ENCODE results near the gene PTCD2.

PTCD2 gene

DNA sequence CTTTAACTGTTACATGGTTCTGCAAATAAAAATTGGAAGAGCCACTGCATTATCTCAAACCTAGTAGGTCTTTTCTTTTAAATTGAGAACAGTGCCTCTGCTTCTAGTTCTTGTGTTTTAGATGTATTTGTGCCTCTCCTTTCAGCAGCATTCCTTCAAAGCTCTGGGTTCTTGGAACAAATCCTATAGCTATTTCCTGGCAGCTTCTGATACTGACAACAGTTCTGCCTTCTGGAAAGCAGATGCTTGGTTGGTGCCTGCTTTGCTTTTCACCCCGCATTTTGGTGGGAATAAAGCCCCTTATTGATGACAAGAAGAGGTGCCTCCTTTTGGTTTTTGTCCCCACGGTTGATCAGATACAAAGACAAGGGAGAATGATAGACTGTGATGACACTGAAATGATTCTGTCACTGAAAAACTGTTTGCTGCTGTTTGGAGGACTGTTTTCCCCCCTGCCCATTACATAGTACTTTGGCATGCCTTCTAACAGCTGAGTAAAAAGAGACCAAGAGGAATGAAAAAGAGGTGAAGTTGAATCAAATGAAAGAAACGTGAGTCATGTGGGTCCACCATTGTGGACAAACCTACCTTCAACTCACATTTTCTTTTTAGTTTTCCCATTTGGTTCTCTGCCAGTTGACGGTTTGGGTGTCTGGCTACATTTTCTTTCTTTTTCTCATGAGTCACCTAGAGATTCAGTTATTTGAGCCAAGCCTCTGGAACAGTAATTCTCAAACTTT lies 5.6 kb downstream of the PTCD2 start:
- H3K4me3 ChIP-seq (ENCODE audit: low read depth, low read length), result no peak overlapping the region
- TF ChIP-seq, protein P1, sequence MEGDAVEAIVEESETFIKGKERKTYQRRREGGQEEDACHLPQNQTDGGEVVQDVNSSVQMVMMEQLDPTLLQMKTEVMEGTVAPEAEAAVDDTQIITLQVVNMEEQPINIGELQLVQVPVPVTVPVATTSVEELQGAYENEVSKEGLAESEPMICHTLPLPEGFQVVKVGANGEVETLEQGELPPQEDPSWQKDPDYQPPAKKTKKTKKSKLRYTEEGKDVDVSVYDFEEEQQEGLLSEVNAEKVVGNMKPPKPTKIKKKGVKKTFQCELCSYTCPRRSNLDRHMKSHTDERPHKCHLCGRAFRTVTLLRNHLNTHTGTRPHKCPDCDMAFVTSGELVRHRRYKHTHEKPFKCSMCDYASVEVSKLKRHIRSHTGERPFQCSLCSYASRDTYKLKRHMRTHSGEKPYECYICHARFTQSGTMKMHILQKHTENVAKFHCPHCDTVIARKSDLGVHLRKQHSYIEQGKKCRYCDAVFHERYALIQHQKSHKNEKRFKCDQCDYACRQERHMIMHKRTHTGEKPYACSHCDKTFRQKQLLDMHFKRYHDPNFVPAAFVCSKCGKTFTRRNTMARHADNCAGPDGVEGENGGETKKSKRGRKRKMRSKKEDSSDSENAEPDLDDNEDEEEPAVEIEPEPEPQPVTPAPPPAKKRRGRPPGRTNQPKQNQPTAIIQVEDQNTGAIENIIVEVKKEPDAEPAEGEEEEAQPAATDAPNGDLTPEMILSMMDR (IDR thresholded peaks at IDR 0.05; ENCODE audit: borderline replicate concordance, insufficient read depth, low read depth, low read length), result no peak

DNA sequence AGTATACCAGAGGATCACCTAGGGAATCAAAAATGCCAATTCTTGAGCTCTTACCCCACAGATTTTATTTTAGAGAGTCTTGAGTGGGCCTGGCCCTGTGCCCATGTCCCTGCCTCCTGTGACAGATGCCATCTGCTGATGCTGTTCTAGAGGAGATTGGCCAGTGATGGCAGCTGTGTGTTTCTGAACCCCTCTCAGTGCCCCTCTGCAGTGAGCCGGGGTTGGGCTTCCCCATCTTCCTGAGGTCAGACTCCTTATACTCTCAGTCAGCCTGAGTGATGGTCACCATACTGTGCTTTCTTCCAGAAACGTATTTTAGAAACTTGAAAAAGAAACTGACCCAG lies 6.1 kb downstream of the PTCD2 start:
- H3K4me3 ChIP-seq (ENCODE audit: low read depth, low read length), result no peak overlapping the region

DNA sequence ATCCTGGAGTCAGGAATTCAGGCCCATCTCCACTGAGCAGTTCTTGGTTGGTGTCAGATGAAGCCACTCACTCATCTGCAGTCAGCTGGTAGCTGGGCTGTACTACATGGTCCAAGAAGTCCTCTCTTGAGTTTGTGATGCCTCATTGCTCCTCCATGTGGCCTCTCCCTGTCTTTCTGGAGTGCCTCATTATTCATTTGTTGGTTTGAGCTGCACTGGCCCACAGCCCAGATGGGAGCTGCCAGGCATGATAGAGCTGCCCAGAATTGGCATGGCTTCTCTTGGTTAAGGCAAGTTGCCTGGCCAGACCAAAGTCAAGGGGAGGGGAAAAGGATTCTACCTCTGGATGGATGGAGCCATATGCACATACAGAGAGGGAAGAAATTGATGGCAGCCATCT lies 8.0 kb downstream of the PTCD2 start:
- TF ChIP-seq, protein P1 (IDR thresholded peaks at IDR 0.05; ENCODE audit: borderline replicate concordance, insufficient read depth, low read depth, low read length), result no peak
- no peak overlapping the region for H3K4me3 ChIP-seq (ENCODE audit: low read depth, low read length)

More for the DNA sequence above, 6.1 kb downstream of the PTCD2 start:
- TF ChIP-seq, protein P1 (IDR thresholded peaks at IDR 0.05; ENCODE audit: borderline replicate concordance, insufficient read depth, low read depth, low read length), result no peak

DNA sequence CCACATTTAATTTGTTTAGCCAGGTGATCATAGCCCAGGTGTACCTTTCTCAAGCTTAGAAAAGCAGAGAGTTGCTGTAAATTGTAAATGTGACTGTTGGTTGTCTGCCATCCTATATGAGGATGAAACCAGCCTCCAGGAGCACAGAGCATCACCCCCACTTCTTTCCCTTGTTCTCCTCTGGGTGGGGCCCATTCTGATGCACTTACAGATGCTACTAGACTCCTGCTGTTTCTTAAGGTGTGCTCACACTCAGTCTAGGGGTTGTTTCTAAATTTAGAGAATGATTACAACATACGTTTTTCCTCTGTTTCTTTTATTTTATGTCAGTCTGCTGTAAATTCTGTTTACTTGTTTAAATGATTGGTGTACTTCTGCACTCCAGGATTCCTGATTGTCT lies 10.5 kb downstream of the PTCD2 start:
- TF ChIP-seq, protein P1 (IDR thresholded peaks at IDR 0.05; ENCODE audit: borderline replicate concordance, insufficient read depth, low read depth, low read length), result no peak
- H3K4me3 ChIP-seq (ENCODE audit: low read depth, low read length), result no peak overlapping the region

DNA sequence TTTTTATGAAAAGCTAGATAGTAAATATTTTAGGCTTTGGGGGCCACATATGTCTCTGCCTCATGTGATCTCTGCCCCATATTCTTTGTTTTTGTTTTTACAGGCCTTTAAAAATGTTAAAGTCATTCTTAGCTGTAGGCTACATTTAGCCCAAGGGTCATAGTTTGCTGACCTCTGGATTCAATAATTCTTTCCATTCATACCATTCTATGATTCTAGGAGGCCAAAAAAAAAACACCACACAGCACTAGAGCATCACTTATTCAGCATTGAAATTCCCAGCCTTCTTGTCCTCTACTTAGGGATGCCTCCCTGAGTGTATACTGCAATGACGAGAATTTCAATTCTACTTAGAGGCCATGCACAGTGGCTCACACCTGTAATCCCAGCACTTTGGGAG lies 17.0 kb downstream of the PTCD2 start:
- TF ChIP-seq, protein P1 (IDR thresholded peaks at IDR 0.05; ENCODE audit: borderline replicate concordance, insufficient read depth, low read depth, low read length), result no peak
- H3K4me3 ChIP-seq (ENCODE audit: low read depth, low read length), result no peak overlapping the region

DNA sequence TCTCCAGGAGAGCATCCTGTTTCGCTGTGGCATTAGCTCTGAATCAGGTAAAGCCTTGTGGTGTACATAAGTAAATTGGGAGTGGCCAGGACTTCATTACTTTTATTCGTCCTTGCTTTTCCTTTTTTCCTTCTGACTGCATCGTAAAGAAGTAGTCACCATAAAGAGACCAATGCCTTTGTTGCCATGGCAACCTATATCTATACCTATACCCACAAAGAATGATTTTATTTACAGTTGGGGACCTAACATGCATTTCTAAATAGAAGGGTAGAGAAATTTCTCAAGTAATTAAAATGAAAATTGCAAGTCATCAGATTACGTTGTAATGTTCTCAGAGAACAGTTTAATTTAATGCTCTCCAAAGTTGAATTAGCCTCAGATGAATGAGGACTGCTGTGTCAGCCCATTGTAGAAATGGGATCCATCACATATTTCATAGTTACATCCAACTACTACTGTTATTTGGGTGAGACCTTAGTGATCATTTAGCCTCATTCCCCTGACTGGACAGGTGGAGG lies 18.6 kb downstream of the PTCD2 start:
- H3K4me3 ChIP-seq (ENCODE audit: low read depth, low read length), result no peak overlapping the region
- TF ChIP-seq, protein P1 (IDR thresholded peaks at IDR 0.05; ENCODE audit: borderline replicate concordance, insufficient read depth, low read depth, low read length), result no peak

DNA sequence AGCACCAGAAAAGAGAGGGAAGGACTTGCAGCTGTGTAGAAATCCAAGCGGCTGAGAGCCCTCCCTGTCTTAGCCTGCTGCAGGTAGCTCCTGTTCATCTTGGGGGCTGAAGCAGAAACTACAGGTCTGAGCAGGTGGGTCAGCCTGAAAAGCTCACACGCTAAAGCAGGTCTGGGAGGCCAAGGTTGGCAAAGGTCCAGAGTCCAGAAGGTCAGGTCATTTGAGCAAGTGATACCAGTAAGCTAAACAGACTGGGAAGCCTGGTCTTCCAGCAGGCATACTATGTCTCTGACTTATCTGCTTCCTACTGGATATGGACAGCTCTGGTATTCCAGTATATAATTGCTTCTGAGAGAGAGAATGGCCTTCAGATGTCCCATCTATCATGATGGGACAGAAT lies 26.2 kb downstream of the PTCD2 start:
- TF ChIP-seq, protein P1 (IDR thresholded peaks at IDR 0.05; ENCODE audit: borderline replicate concordance, insufficient read depth, low read depth, low read length), result no peak

More for the DNA sequence above, 26.2 kb downstream of the PTCD2 start:
- no peak overlapping the region for H3K4me3 ChIP-seq (ENCODE audit: low read depth, low read length)

All from GM12875 (cell line).